ENCODE results near the gene TIPRL. TPM values are rescaled to one million over a fixed set of nuclear protein-coding genes. Genes with fewer than 3 reads are reported as not detected.

The TIPRL gene
- total and polyA plus RNA-seq, 2 of the 8 experiments (the other 6 are each of a cell fraction or from before 2014, with no cell fraction given), result 8.1 to 27.4 TPM

GRCh38 chr1:168135921-168136708 lies 42.6 kb upstream of the TIPRL start (continued):
- TF ChIP-seq SIN3A (conservative IDR thresholded peaks at IDR 0.05 in 1 of 2, IDR thresholded peaks at IDR 0.05 in 1 of 2; ENCODE audit: low read depth in 1 of 2, low read length in 2 of 2), result no peak
- TF ChIP-seq TBP (IDR thresholded peaks at IDR 0.05; ENCODE audit: low read depth, low read length), result no peak
- TF ChIP-seq POLR2A (IDR thresholded peaks at IDR 0.05; ENCODE audit: control extremely low read depth in 1 of 2, low read depth in 2 of 2, low read length in 2 of 2), result peak in 1 of 2 experiments; percentile 33; a peak in 1 of 3 replicates
- no peak for TF ChIP-seq ASH2L (IDR thresholded peaks at IDR 0.05; ENCODE audit: low read length)
- no peak for TF ChIP-seq EP300 (IDR thresholded peaks at IDR 0.05; ENCODE audit: borderline replicate concordance in 1 of 2, low read depth in 2 of 2, low read length in 2 of 2)
- TF ChIP-seq POLR2AphosphoS5 (IDR thresholded peaks at IDR 0.05; ENCODE audit: low read depth, low read length), result no peak
- no peak for TF ChIP-seq POU5F1 (IDR thresholded peaks at IDR 0.05; ENCODE audit: low read depth, low read length)
- TF ChIP-seq MAFK (IDR thresholded peaks at IDR 0.05; ENCODE audit: low read depth, low read length), result no peak
- TF ChIP-seq RBBP5 (IDR thresholded peaks at IDR 0.05; ENCODE audit: borderline replicate concordance, low read depth, low read length), result peak; percentile 49; the same call in 1 of the 2 replicates
- no peak for TF ChIP-seq CHD7 (IDR thresholded peaks at IDR 0.05; ENCODE audit: insufficient replicate concordance, low read length)
